Retinal pigment epithelial cell (primary cell): Measurements from ENCODE around the gene PPP1R2B.
A peak's percentile ranks its signal among the peaks of the same experiment; 100 is the strongest.

ENCODE experiments used
- DNase-seq: peaks from one replicate; pipeline ENCODE4 v3.0.0-alpha.2; 2010; ENCODE audit warnings: low read depth
- H3K4me3 ChIP-seq: 2 replicates; pipeline ENCODE4 v1.5.1; 2011; ENCODE audit warnings: mild to moderate bottlenecking, low read length, control low read depth, moderate library complexity
- CTCF ChIP-seq: conservative IDR thresholded peaks from 2 replicates; pipeline ENCODE4 v1.5.1; 2011; ENCODE audit warnings: low read depth, low read length, control low read depth, inconsistent platforms

The PPP1R2B gene

GRCh38 chr5:156819967-156820581 lies 30.0 kb upstream of the PPP1R2B start:
- DNase-seq: no peak
- TF ChIP-seq CTCF: no peak
- no peak overlapping the region for H3K4me3 ChIP-seq

GRCh38 chr5:156824241-156824640 lies 25.9 kb upstream of the PPP1R2B start:
- H3K4me3 ChIP-seq: no peak overlapping the region
- DNase-seq: no peak
- no peak for TF ChIP-seq CTCF

GRCh38 chr5:156824800-156825199 lies 25.3 kb upstream of the PPP1R2B start:
- no peak overlapping the region for H3K4me3 ChIP-seq
- TF ChIP-seq CTCF: peak; percentile 35
- DNase-seq: no peak

- no peak for TF ChIP-seq CTCF
- H3K4me3 ChIP-seq: no peak overlapping the region
- DNase-seq: no peak
Observed at GRCh38 chr5:156825688-156826087, 24.4 kb upstream of the PPP1R2B start.

- no peak for DNase-seq
- H3K4me3 ChIP-seq: no peak overlapping the region
- TF ChIP-seq CTCF: no peak
Observed at GRCh38 chr5:156826150-156826549, 23.9 kb upstream of the PPP1R2B start.

- TF ChIP-seq CTCF: no peak
- H3K4me3 ChIP-seq: no peak overlapping the region
- DNase-seq: no peak
Observed at GRCh38 chr5:156834916-156835315, 15.2 kb upstream of the PPP1R2B start.

GRCh38 chr5:156835905-156836304 lies 14.2 kb upstream of the PPP1R2B start:
- no peak overlapping the region for H3K4me3 ChIP-seq
- no peak for TF ChIP-seq CTCF
- DNase-seq: no peak
